HG03139 (cell line): ENCODE results near the gene YWHAB.

Experiments used
- ATAC-seq: cut with Tn5 transposase; IDR thresholded peaks from one replicate; pipeline ENCODE4 v1.9.1; 2021; ENCODE audit not compliant: unreplicated experiment

Gene YWHAB

DNA sequence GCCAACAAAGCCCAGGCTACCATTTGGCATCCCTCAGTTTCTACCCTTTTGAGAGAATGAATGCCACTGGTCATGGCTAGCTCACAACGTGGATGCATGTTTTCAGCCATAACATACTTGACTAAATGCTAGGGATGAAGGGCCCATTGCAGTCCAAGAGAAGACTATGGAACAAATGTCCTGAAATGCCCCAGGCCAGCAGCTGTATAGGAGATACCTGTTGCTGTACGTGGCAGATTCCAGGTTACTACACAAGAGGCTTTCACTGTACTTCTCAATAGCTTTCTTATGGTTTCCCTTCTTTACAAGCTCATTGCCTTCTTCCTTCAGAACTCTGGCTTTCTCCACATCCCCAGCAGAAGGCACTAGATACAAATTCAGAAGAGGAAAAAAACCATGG, 63.0 kb downstream of the YWHAB start:
- ATAC-seq: no peak

DNA sequence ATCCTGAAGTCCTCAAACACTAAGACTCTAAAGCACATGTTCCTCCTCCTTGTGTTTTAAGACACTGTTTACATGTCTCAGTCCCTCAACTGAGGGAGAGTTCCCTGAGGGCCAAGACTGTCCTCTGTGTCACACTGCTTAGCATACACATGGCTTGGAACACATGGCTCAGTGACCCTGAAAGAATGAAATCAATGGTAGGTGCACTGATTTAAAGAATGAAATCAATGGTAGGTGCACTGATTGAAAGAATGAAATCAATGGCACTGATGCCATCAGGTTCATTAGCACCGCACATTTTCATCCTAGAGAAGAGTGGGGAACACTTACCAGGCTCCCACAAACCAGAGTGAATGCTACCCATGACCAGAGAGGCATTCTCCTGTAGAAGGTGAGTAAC, 64.9 kb downstream of the YWHAB start:
- ATAC-seq: no peak

DNA sequence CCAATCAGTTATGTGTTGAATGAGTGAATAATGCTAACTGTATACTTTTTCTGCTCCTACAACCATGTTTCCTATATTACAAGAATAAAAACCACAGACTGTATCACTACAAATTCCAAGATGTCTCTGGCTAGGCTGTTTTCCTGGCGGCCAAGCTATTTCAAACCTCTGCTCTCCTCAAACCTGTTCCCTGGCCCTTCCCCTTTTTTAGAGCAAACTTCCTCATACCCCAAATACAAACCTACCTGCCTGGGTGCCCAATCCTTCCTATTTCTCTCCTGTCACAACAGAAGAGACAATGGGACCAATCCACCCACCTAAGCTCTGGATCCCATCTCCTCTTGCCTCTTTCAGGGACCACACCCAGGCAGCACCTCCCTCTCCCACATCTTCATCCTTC, 67.2 kb downstream of the YWHAB start:
- ATAC-seq: no peak

DNA sequence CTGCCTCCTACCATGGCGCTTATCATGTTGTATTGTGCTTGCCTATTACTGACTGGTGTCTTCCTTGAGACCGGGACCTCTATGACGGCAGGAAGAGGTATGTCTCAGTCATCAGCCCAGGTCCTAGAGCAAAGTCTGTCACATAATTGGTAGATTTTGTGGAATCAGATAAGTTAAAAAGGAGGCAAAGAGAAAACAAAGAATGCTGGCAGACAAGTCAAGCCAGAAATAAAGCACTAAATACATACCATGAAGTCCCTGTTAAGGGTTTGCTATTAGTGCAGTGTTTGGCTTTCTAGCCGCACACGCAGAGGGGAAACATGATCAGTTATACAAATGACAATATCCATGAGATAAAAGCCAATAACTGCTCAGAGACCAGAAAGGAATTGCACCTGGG, 68.7 kb downstream of the YWHAB start:
- no peak for ATAC-seq

DNA sequence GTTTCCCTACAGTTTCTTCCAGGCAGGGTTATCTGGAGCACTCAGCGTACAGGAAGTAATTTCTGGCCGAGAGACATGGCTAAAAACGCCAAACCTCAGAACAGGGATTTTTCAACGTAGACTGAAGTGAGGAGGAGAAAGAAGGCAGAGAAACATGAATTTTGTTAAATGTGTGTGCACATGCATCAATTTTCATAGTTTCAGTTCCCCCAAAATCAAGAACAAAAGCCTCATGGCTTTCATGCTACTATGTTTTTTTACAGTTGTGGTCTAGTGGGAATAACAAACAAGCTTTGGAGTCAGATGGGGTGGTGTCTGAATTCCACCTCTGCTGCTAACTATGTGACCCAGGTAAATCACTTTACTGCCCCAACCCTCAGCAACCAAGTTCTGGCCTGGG, 69.8 kb downstream of the YWHAB start:
- ATAC-seq: no peak

DNA sequence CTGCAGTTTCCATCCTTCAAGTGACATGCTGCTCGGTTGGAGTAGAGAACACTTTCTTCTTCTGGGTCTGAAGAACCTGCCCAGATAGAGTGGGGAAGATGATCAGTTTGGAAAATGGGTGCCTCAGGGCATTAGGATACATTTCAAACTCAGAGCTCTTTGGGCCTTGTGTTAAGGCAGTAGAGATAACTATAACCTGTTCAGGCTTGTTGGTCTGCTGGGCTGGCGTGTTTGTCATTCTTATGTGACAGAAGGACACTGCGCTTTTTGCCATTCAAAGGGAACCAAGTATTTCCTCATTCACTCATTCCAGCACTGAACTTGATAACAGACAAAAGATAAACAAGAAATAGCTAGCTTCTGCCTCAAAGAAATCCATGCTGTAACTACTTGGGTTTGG, 70.9 kb downstream of the YWHAB start:
- no peak for ATAC-seq
